ENCODE data around the gene CDH1.

CDH1 gene

DNA sequence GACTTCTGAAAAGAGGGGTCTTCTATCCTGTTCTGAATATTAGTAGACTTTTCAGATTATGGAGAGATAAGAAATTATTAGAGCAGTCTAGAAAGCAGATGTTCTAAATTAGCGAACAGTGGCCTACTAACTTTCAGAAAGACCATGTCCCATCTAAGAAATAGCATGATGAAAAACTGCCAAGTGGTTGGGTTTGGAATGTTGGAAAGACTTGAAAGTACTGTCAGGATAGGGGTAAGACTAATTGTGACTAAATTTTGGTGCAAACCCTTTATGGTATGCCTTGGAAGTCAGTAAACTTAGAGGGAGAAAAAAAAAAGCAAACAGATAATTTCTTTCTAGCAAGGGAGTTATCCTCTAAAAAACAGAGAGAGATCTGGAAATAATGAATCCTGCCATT is 147.3 kb downstream of the CDH1 start:
- no peak overlapping the region for H3K4me3 ChIP-seq (ENCODE audit: low read length)
- TF ChIP-seq, protein P1, sequence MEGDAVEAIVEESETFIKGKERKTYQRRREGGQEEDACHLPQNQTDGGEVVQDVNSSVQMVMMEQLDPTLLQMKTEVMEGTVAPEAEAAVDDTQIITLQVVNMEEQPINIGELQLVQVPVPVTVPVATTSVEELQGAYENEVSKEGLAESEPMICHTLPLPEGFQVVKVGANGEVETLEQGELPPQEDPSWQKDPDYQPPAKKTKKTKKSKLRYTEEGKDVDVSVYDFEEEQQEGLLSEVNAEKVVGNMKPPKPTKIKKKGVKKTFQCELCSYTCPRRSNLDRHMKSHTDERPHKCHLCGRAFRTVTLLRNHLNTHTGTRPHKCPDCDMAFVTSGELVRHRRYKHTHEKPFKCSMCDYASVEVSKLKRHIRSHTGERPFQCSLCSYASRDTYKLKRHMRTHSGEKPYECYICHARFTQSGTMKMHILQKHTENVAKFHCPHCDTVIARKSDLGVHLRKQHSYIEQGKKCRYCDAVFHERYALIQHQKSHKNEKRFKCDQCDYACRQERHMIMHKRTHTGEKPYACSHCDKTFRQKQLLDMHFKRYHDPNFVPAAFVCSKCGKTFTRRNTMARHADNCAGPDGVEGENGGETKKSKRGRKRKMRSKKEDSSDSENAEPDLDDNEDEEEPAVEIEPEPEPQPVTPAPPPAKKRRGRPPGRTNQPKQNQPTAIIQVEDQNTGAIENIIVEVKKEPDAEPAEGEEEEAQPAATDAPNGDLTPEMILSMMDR (IDR thresholded peaks at IDR 0.05; ENCODE audit: insufficient read depth, low read depth, low read length, missing control alignments), result no peak
- no peak for DNase-seq (ENCODE audit: low read depth)
